Caki2 (cell line): ENCODE data around the gene IRF6. TPM values are rescaled to one million over a fixed set of nuclear protein-coding genes. Genes with fewer than 3 reads are reported as not detected.
"Not testable (repeated sequence)": the region's sequence is repeated elsewhere in the genome, so short reads cannot be mapped to it uniquely, and the experiment has no call there.

Experiments used
- DNase-seq: peaks from one replicate; pipeline ENCODE4 v3.0.0-alpha.2; 2015; ENCODE audit warnings: low read depth
- in situ Hi-C: cut with HindIII; loops from 2 replicates; pipeline ENCODE4 v1.10.0; 2016; ENCODE audit warnings: low sequenced_read_pairs, low pct_unique_long_range_greater_than_20kb, mixed read lengths
- total RNA-seq: library from RNA; depleted of rRNA; stranded (reverse); fragments of >200 nt; shearing (Covaris generic); gene quantifications from 2 replicates; pipeline ENCODE4 v1.2.3, GENCODE V29; 2014; ENCODE audit warnings: low replicate concordance

The IRF6 gene
- total RNA-seq, 1 experiment from 2014 or later = not detected

DNA sequence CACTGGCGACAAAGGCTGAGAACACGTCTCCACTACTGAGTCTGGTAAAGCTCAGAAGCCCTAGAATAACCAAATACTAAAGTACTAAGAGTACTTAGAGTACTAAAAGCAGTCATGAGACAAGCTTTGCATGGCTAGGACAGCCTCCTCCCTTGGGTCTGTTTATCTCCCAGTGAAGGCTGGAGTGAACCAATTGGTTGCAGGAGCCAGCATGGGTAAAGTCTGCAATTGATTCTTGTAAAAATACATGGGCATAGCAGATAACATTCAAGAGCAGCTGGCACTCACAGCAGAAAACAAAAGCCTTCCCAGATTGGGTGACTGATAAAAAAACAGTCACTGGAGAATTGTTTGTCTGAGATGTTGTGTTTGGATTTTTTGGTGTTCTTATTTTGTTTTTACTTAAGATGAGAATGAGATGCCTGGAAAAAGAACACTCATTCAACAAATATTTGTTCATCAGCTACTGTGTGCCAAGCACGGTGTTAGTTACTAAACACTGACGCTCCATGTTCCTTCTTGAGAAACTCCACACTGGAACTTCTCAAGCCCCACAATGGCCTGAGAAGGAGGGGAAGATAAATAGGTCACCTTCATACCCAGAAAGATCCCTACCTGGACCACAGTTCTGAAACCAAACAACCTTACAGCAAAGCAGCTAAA, 3.7 kb downstream of the IRF6 start:
- in situ Hi-C loops = no loop called here
- no peak for DNase-seq

DNA sequence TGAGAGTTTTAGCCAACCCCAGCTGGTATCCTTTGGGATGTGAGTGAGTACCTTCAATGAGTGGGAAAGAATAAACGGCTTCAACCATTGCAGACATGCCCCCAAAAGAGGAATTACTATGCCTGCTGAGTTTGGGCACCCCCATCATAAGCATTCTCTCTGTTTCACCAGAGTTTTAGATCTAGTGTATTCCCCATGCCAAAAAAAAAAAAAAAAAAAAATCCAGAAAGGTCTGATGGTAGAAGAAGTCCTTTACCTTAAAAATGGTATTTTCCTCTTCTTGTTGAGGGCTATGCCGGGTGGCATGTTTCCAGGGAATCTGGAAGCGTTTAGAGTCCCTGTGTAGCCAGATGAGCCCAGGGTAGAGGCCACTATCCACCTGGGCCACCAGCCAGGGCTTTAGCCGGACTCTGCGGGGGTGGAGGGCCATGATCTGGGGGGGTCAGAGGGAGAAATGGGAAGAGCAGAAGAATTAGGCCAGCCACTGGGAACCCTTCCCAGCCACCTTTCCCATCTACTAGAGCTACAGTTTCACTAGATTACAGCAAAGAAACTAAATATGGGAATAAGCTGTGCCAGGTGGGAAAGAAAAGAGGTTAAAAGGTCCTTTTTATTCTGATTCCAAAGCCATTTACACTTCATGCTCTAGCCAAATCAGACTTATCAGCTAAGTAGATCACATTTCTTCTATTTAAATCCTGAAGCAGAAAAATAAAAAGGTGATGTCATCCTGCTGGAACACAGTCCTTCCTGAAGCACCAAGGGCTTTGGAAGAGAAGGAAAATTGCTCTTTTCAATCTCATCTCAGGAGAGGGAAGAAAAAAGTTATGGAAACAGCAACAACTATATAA, 4.7 kb downstream of the IRF6 start:
- in situ Hi-C loops = no loop called here

DNA sequence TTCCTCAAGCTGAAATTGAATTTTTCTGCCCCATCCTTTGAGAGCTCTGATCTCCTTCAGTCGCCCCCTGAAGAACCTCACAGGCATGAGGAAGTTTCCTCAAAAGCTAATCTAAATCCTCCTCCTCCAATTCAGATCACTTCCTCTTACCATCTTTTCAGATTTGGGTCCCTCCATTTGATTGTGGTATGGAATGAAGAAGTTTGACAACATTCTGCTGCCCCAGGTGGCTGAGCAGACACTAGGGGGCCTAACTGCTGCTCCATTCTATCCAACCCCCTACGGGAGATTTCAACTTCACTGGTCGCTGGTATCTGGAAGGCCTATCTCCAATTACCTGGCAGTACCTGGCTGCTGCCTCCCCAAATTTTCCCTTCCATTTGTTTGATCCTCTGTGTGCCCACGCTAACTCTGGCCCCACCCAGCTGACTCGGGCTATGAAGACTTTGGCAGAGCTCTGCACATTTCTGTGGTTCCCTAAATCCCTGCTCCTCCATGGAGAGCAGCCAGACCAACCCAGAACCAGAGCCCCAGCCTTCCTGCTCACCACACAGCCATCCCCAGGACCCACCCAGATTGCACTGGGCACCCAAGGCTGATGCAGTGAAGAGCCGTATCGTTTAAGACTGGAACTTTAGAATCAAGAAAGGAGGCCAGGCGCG, 7.8 kb downstream of the IRF6 start:
- DNase-seq = no peak
- in situ Hi-C loops = no loop called here

More for the DNA sequence above, 4.7 kb downstream of the IRF6 start:
- DNase-seq = no peak

DNA sequence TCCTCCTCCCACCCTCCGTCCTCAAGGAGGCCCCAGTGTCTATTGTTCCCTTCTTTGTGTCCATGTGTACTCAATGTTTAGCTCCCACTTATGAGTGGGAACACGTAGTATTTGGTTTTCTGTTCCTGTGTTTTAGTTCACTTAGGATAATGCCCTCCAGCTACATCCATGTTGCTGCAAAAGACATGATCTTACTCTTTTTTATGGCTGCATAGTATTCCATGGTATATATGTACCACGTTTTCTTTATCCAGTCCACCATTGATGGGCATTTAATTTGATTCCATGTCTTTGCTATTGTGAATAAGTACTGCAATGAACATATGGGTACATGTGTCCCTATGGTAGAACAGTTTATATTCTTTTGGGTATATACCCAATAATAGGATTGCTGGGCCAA, 12.2 kb downstream of the IRF6 start:
- DNase-seq, in situ Hi-C loops: not testable (repeated sequence)

DNA sequence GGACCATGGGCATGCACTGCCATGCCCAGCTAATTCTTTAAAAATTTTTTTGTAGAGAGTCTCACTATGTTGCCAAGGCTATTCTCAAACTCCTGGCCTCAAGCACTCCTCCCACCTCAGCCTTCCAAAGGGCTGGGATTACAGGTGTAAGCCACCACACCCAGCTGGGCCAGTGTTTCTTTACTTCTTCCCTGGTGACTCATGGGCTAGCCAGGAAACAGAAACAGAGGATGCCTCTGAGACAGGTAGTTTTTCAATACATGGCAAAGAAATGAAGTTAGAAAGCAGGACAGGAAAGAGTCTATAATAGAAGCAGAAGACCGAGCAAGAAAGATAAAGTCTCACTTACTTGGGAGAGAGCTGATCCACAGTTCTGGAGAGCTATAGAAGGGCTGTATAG, 14.0 kb downstream of the IRF6 start:
- in situ Hi-C loops = no loop called here
- no peak for DNase-seq

DNA sequence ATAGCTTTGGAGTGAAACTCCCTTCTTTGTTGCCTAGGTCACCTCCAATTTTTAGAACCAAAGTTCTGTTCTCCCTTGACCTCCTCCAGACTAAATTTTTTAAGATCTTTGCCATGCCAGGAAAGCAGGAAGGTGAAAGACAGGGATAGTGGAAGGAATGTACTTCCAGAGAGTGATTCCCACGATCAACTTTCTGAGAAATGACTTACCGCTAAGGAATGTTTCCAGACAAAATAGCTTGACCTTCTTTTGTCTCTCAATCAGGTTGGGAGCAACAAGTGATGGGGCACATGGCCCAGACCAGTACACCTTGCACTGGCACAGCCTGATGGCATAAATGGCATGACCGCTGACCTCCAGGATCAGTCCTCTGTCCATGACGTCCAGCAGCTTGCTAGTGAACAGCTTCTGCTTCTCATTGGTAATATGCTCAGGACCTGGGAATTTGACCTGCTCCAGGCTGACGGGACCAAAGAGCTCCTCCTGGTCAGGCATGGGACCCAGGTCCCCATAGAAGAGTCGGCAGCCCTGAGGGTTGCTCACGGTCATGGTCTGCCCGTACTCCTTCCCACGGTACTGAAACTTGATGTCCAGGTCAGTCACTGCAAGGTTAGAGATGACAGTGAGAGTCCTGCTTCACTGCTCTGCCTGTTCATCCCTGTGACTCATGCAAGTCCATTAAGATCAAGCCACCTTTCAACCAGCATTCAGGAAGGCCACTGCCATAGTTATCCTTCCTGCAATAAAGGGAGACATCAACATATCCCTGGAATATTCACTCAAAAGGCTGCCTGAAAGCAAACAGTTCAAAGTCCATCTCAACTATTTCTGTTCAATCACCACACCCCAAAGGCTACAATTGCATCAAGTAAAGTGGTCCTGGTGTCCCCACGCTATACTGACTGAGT, 15.4 kb downstream of the IRF6 start:
- in situ Hi-C loops = no loop called here
- DNase-seq = peak; percentile 23

DNA sequence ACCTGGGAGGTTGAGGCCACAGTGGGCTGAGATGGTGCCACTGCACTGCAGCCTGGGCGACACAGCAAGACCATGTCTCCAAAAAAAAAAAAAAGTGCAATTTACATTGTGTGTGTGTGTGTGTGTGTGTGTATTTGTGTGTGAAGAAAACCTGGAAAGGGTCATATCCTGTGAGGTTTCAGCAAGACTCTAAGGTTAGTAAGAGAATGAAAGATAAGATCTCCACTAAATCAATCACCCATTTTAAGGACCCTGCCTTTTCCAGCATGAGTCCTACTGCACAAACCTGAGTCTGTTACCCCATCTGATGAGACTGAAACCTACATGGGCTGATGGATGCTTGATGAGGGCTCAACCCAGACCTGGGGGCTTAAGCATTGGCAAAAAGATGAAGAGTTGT, 16.7 kb downstream of the IRF6 start:
- no peak for DNase-seq
- in situ Hi-C loops = no loop called here

DNA sequence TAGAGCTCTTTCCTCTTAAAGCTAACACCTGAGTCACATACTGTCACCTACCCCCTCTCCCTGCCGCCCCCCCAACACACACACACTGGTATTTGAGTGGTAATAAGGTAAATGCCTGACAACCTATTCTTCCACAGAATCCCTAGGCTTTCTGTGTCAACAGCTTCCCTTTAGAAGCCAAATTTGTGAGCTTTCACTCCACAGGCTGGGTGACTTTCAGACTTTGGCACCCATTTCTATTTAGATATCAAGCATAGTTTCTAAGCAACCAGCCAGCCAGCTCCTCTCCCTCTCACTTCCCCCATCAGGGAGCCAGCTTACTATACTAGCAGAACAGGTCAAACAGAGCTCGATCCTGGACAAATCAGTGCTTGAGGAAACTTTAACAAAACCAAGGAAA, 18.4 kb downstream of the IRF6 start:
- in situ Hi-C loops = no loop called here
- no peak for DNase-seq

DNA sequence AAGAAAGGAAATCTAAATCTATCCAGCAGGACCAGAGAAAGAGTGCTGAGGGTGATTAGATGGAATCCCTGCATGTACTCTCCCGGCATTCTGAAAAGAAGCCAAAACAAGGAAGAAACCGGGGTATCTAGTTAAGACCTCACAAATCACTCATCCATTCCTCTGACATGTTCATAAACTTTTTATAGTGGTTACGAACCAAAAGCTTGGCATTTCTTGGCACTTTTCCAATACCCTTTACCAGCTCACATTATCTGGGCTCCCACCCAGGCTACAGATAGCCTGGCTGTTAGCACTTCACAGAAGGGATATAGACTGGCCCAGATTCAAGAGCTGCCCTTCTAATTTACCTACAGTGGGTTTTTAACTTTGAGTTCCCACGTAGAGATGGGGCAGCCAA, 19.8 kb downstream of the IRF6 start:
- DNase-seq = no peak
- in situ Hi-C loops = no loop called here

DNA sequence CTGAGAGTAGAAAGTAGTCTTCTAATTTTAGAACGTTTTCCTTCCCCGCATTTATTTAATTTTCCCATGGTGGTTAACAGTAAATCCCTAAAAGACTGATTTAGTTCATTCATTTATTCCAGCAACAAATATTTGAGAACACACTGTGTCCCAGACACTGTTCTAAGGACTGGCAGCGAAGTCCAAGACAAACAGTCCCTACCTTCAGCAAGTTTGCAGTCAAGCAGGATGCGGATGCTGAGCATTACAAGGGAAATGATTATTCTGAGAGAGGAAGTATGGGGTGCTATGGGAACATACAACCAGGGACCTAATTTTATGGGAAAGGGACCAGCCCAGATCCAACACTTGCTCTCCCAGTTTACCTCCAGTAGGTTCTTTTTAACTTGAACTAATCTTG, 20.4 kb downstream of the IRF6 start:
- no peak for DNase-seq
- in situ Hi-C loops = no loop called here

DNA sequence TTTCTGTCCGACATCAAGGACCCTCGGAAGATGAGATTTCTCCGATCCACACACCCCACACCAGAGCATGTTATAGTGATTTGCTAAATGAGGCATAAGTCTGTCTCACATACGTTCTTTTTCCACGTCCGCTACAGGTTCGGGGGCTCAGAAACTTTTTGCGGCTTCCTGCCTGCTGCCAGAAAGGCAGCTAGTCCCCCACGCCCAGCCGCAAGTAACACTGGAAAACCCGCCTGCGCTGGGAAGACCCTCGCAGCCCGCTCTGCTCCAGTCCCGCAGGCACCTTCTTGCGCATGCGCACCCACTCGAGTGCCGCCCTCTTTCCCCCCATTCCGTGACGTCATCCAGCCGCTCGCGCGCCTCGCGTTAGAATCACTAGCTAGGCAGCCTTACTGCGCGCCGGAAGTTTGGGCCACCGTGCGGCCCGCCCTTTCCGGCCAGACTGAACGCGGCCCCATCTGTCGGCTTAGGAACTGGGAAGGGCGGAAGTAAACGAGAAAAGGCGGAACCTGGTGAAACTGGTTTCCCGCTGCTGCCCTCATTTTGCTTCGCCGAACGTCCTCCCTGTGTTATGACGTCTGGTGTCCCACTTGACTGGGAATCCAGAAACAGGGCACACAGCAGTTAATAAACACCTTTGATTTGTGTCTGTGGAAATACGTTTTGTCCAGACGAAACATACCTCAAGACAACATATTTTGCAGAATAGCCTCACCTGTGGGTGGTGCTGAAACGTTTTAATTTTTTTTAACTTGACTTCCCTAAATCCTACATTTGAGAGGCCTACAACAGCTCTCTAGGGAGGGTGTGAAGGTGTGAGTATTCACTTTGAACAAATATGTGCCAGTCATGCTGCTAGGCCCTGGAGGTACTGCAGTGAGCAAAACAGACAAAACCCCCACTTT, 21.4 kb downstream of the IRF6 start, which contains the start of gene C1orf74:
Gene C1orf74 (minus strand): TSS at position 295 of the 905 bp plus-strand sequence. CDS start 925 bp downstream, outside the sequence.
- DNase-seq = peak; percentile 96
- in situ Hi-C loops = no loop called here

DNA sequence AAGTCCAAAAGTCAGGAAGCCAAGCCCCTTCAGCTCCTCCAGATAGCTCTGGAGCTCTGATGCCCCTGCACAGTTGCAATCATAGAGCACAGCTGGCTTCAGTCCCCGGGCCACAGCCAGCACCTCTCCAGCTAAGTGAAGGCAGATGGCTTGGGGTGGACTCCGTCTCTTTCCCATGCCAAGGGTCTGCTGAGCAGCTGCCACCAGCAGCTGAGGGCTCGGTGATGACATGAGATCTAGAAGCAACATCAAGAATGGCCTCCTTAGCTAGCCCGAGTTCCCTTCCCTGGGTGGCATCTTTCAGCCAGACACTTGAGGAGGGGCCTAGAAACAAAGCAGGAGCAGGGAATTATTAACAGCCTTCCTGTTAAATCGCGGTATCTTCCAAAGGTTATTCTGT, 22.6 kb downstream of the IRF6 start:
- in situ Hi-C loops = no loop called here
- no peak for DNase-seq

DNA sequence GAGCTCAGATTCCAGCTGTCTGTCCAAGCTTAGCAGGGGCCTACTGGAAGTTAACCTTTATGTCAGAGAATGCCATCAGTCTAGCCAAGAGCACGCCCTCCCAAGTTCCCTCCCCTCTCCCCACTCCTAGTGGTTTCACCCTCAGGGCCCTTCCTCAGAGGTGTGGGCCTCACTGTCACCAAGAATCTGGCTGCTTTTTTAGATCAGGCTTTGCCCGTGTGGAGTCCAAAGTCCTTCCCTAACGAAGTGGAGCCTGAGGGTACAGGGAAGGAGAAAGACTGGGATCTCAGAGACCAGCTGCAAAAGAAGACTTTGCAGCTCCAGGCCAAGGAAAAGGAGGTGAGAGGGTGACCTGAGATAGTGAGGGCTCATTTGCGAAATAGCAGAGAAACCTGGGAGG, 25.7 kb downstream of the IRF6 start:
- no peak for DNase-seq
- in situ Hi-C loops = no loop called here

DNA sequence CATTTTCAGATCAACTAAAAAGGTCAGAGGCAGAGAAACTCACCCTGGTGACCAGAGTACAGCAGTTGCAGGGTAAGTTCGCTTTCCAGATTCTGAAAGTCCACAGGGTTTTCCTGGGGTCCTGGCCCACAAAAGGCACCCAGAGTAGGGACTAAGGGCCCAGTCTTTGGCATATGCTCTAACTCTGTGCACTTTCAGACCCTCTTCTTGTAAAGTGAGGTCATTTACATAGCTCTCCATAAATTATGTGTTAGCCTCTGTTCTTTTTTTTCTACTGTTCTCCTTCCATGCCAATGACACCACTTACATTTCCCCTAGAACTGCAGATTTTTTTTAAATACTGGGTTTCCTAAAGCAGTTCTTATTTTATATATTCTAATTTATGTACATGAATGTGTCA, 27.8 kb downstream of the IRF6 start:
- DNase-seq = no peak
- in situ Hi-C loops = no loop called here

DNA sequence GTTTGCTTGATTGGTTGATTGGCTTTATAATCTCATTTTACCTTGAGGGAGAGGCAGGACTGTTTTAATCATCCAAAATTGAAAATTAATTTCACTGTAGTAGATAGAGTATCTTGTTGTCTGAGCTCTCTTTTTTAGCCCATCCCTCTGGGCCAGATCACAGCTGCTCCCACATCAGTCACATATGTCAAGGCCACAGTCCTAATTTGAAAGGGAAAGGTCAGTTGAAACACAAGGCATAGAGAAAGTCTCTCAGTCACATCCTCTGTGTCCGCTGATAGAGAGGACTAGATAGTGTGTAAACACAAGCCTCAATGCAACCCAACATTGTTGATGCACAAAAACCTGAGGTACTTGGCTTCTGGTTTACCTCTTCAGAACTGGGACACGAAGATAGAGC, 28.4 kb downstream of the IRF6 start:
- in situ Hi-C loops = no loop called here
- DNase-seq = no peak

DNA sequence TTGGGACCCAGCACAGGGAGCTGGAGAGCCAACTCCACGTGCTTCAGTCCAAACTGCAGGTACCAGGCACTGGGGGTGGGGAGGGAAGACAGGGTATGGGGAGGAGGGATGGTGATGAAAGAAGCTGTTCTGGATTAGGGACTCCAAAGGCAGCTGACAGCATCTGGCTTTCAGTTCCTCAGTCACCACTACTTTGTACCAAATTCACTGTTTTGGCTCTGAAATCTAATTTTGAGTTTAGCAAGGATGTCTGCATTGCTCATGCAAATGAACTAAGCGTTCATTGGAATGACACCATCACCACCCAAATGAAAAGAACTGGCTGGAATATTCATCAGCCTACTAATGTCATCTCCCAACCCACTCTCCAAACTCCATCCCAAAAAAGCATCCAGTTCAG, 30.3 kb downstream of the IRF6 start:
- no peak for DNase-seq
- in situ Hi-C loops = no loop called here

DNA sequence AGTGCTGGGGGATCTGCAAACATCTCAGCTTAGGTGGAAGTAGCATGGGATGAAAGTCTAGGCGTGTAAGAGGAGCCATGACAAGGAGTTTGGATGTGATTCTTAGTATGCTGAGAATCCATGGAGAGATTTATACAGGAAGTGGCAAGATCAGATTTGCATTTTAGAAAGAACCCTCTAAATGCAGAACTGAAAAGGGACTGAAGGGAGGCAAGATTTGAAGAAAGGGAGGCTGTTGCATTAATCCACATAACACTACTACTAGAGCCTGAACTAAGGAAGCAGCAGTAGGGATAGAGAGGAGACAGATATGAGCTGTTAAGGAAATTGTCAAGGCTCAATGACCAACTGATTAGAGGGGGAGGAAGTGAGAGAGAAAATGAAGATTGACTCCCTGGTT, 31.4 kb downstream of the IRF6 start:
- in situ Hi-C loops = no loop called here
- DNase-seq = no peak
